ENCODE results near the gene RNF180.

Gene RNF180

DNA sequence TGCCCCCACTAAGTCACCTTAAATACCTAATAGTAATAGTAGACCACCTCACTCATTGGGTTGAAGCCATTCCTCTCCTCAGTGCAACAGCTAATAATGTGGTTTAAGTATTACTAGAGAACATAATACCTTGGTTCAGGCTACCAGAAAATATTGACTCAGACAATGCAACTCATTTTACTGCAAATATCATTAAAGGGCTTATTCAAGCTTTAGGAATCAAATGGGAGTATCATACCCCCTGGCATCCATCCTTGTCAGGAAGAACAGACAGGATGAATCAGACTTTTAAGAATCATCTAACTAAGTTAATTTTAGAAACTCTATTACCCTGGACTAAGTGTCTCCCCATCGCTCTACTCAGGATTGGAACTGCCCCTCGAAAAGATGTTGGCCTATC is 6.8 kb upstream of the RNF180 start (continued):
- TF ChIP-seq, protein P1, sequence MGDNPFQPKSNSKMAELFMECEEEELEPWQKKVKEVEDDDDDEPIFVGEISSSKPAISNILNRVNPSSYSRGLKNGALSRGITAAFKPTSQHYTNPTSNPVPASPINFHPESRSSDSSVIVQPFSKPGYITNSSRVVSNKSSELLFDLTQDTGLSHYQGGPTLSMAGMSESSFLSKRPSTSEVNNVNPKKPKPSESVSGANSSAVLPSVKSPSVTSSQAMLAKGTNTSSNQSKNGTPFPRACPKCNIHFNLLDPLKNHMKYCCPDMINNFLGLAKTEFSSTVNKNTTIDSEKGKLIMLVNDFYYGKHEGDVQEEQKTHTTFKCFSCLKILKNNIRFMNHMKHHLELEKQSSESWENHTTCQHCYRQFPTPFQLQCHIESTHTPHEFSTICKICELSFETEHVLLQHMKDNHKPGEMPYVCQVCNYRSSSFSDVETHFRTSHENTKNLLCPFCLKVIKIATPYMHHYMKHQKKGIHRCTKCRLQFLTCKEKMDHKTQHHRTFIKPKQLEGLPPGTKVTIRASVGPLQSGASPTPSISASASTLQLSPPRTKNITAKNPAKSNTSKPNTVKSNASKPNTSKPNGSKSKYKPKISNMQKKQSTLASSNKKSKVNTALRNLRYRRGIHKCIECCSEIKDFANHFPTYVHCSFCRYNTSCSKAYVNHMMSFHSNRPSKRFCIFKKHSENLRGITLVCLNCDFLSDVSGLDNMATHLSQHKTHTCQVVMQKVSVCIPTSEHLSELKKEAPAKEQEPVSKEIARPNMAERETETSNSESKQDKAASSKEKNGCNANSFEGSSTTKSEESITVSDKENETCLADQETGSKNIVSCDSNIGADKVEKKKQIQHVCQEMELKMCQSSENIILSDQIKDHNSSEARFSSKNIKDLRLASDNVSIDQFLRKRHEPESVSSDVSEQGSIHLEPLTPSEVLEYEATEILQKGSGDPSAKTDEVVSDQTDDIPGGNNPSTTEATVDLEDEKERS (tag by site-specific recombination; IDR thresholded peaks at IDR 0.05): no peak
- TF ChIP-seq ZNF510 (tag by site-specific recombination; IDR thresholded peaks at IDR 0.05; ENCODE audit: insufficient replicate concordance): no peak

- ChIA-PET CTCF (interaction anchor here (0.6 to 0.9 kb wide), 3 partner anchors 68 to 1616 kb away, joined by 3 to 5 read pairs (median 3); no protein-coding TSS in a partner anchor), POLR2A (no interaction called here)
- Histone ChIP-seq H3K9me3 (ENCODE audit: control insufficient read depth, insufficient read depth, low read depth, low read length) (no peaks in the 10 kb centered on the region), H3K36me3 (ENCODE audit: control insufficient read depth in 2 of 2, insufficient read depth in 1 of 2, low read length in 2 of 2) (no peaks in the 10 kb centered on the region), H3K27ac (ENCODE audit: extremely low read depth, low read depth, low read length) (no peak overlapping the region), H3K4me3 (ENCODE audit: low read depth, low read length) (no peak overlapping the region), H3K4me1 (ENCODE audit: control insufficient read depth, insufficient read depth, low read length) (no peaks in the 10 kb centered on the region)
- TF ChIP-seq ZNF560 (tag by site-specific recombination; IDR thresholded peaks at IDR 0.05; ENCODE audit: borderline replicate concordance) (no peak), ZSCAN4 (tag by site-specific recombination; IDR thresholded peaks at IDR 0.05) (no peak), ZNF175 (tag by site-specific recombination; IDR thresholded peaks at IDR 0.05) (no peak)
Observed at GRCh38 chr5:64160201-64160600, 5.4 kb upstream of the RNF180 start.

- TF ChIP-seq ZNF146 (tag by site-specific recombination; IDR thresholded peaks at IDR 0.05): no peak
- TF ChIP-seq ZNF26 (tag by site-specific recombination; IDR thresholded peaks at IDR 0.05): no peak
- CTCF ChIA-PET: interaction anchor here (0.9 kb wide), 1 partner anchor 13 kb away, joined by 3 read pairs; no protein-coding TSS in a partner anchor
- H3K9me3 ChIP-seq (ENCODE audit: control insufficient read depth, insufficient read depth, low read depth, low read length): no peaks in the 10 kb centered on the region
- no peak overlapping the region for H3K27ac ChIP-seq (ENCODE audit: extremely low read depth, low read depth, low read length)
- POLR2A ChIA-PET: no interaction called here
- no peaks in the 10 kb centered on the region for H3K4me1 ChIP-seq (ENCODE audit: control insufficient read depth, insufficient read depth, low read length)
- no peaks in the 10 kb centered on the region for H3K36me3 ChIP-seq (ENCODE audit: control insufficient read depth in 2 of 2, insufficient read depth in 1 of 2, low read length in 2 of 2)
- no peak overlapping the region for H3K4me3 ChIP-seq (ENCODE audit: low read depth, low read length)
Observed at GRCh38 chr5:64161420-64161819, 4.2 kb upstream of the RNF180 start.

- Histone ChIP-seq H3K9me3 (ENCODE audit: control insufficient read depth, insufficient read depth, low read depth, low read length) (no peaks in the 10 kb centered on the region), H3K27ac (ENCODE audit: extremely low read depth, low read depth, low read length) (no peak overlapping the region), H3K36me3 (ENCODE audit: control insufficient read depth in 2 of 2, insufficient read depth in 1 of 2, low read length in 2 of 2) (no peaks in the 10 kb centered on the region), H3K4me3 (ENCODE audit: low read depth, low read length) (no peak overlapping the region), H3K4me1 (ENCODE audit: control insufficient read depth, insufficient read depth, low read length) (no peaks in the 10 kb centered on the region)
- ChIA-PET POLR2A (no interaction called here), CTCF (no interaction called here)
- TF ChIP-seq ZNF626 (tag by site-specific recombination; IDR thresholded peaks at IDR 0.05) (no peak), KLF10 (tag by site-specific recombination; IDR thresholded peaks at IDR 0.05) (no peak), ZNF624 (tag by site-specific recombination; IDR thresholded peaks at IDR 0.05) (no peak)
- TF ChIP-seq, protein P2, sequence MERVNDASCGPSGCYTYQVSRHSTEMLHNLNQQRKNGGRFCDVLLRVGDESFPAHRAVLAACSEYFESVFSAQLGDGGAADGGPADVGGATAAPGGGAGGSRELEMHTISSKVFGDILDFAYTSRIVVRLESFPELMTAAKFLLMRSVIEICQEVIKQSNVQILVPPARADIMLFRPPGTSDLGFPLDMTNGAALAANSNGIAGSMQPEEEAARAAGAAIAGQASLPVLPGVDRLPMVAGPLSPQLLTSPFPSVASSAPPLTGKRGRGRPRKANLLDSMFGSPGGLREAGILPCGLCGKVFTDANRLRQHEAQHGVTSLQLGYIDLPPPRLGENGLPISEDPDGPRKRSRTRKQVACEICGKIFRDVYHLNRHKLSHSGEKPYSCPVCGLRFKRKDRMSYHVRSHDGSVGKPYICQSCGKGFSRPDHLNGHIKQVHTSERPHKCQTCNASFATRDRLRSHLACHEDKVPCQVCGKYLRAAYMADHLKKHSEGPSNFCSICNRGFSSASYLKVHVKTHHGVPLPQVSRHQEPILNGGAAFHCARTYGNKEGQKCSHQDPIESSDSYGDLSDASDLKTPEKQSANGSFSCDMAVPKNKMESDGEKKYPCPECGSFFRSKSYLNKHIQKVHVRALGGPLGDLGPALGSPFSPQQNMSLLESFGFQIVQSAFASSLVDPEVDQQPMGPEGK (tag by site-specific recombination; IDR thresholded peaks at IDR 0.05): no peak
Observed at GRCh38 chr5:64163135-64163534, 2.5 kb upstream of the RNF180 start.
